ENCODE data around the gene ACAT1. TPM values are rescaled to one million over a fixed set of nuclear protein-coding genes. Genes with fewer than 3 reads are reported as not detected.
"Not testable (repeated sequence)": the region's sequence is repeated elsewhere in the genome, so short reads cannot be mapped to it uniquely, and the experiment has no call there.

Gene ACAT1
- total RNA-seq, 1 experiment from 2014 or later, result 31.4 TPM

GRCh38 chr11:108117746-108118371 is 3.5 kb upstream of the ACAT1 start:
- TF ChIP-seq, protein P1, sequence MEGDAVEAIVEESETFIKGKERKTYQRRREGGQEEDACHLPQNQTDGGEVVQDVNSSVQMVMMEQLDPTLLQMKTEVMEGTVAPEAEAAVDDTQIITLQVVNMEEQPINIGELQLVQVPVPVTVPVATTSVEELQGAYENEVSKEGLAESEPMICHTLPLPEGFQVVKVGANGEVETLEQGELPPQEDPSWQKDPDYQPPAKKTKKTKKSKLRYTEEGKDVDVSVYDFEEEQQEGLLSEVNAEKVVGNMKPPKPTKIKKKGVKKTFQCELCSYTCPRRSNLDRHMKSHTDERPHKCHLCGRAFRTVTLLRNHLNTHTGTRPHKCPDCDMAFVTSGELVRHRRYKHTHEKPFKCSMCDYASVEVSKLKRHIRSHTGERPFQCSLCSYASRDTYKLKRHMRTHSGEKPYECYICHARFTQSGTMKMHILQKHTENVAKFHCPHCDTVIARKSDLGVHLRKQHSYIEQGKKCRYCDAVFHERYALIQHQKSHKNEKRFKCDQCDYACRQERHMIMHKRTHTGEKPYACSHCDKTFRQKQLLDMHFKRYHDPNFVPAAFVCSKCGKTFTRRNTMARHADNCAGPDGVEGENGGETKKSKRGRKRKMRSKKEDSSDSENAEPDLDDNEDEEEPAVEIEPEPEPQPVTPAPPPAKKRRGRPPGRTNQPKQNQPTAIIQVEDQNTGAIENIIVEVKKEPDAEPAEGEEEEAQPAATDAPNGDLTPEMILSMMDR (IDR thresholded peaks at IDR 0.05), result peak; percentile 33; the same call in 1 of the 2 replicates
- no peak for TF ChIP-seq ETV6 (CRISPR knock-in tag; IDR thresholded peaks at IDR 0.05)
- Mint-ChIP-seq H3K36me3 (no peaks in the 10 kb centered on the region), H3K9me3 (no peaks in the 10 kb centered on the region), H3K4me1 (peaks cover 20% of the 10 kb centered on the region), H3K4me3 (no peak overlapping the region), H3K27ac (no peak overlapping the region), H3K27me3 (ENCODE audit: low read depth) (peaks cover 12% of the 10 kb centered on the region)
- DNase-seq (ENCODE audit: low spot score) (no peak), ATAC-seq (no peak)
- ChIA-PET CTCF (interaction anchor here (0.5 to 1.9 kb wide), 14 partner anchors 9 to 825 kb away, joined by 3 to 8 read pairs (median 4); partner anchors contain the start of gene DDX10), POLR2A (interaction anchor here (1.0 kb wide), 1 partner anchor 349 kb away, joined by 3 read pairs; the partner anchor contains the start of gene C11orf65)

GRCh38 chr11:108120936-108121273 is 462 bp upstream of the ACAT1 start:
- DNase-seq (ENCODE audit: low spot score); H3K9me3 Mint-ChIP-seq; H3K36me3 Mint-ChIP-seq; ATAC-seq; POLR2A ChIA-PET: not testable (repeated sequence)
- Mint-ChIP-seq H3K27me3 (ENCODE audit: low read depth) (peaks cover 16% of the 10 kb centered on the region), H3K27ac (0 out of 2 replicates have a peak overlapping the region, but pooled peaks have one; percentile 54), H3K4me1 (peaks cover 18% of the 10 kb centered on the region), H3K4me3 (peak overlapping the region; percentile 60)
- CTCF ChIA-PET, result interaction anchor here (1.0 to 1.9 kb wide), 2 partner anchors 112 to 121 kb away, joined by 4 to 6 read pairs; partner anchors contain the start of gene CUL5

GRCh38 chr11:108122166-108122628 is 830 bp downstream of the ACAT1 start:
- peaks cover 16% of the 10 kb centered on the region for H3K27me3 Mint-ChIP-seq (ENCODE audit: low read depth)
- CTCF ChIA-PET, result interaction anchor here (1.0 to 1.9 kb wide), 5 partner anchors 14 to 544 kb away, joined by 3 to 6 read pairs (median 4); partner anchors contain the start of gene CUL5
- H3K4me3 Mint-ChIP-seq, result peak overlapping the region; percentile 91
- POLR2A ChIA-PET, result interaction anchor here (1.2 kb wide), 1 partner anchor 8 kb away, joined by 3 read pairs; no protein-coding TSS in a partner anchor
- no peak for ATAC-seq
- no peaks in the 10 kb centered on the region for H3K9me3 Mint-ChIP-seq
- no peak overlapping the region for H3K27ac Mint-ChIP-seq
- no peak for DNase-seq (ENCODE audit: low spot score)
- TF ChIP-seq JAZF1 (CRISPR knock-in tag; IDR thresholded peaks at IDR 0.05) (no peak), E2F5 (CRISPR knock-in tag; IDR thresholded peaks at IDR 0.05) (no peak), OVOL2 (CRISPR knock-in tag; IDR thresholded peaks at IDR 0.05; ENCODE audit: borderline replicate concordance) (no peak)
- TF ChIP-seq, protein P2, sequence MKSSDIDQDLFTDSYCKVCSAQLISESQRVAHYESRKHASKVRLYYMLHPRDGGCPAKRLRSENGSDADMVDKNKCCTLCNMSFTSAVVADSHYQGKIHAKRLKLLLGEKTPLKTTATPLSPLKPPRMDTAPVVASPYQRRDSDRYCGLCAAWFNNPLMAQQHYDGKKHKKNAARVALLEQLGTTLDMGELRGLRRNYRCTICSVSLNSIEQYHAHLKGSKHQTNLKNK (CRISPR knock-in tag; IDR thresholded peaks at IDR 0.05), result no peak
- H3K4me1 Mint-ChIP-seq, result peaks cover 15% of the 10 kb centered on the region
- no peaks in the 10 kb centered on the region for H3K36me3 Mint-ChIP-seq

DNA sequence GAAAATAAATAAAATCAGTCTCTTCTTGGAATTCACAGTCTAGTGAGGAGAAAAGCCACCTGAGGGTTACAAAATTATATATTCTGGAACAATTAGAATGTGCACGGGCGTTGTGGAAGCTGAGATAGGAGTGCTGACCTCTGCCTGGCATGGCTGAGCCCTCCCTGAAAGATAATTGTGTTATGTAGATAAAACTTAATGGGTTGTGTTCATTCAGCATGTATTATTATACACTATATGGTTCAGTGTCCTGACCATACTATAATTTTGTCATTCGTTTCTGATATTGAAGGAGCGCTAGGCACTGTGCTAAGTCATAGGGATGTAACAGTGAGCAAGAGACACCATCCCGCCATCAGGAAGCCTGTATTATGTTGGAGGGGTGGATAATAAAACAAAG is 3.7 kb downstream of the ACAT1 start:
- ChIA-PET POLR2A (no interaction called here), CTCF (no interaction called here)
- Mint-ChIP-seq H3K9me3 (no peaks in the 10 kb centered on the region), H3K4me3 (no peak overlapping the region), H3K27ac (no peak overlapping the region), H3K27me3 (ENCODE audit: low read depth) (peaks cover 16% of the 10 kb centered on the region), H3K36me3 (no peaks in the 10 kb centered on the region), H3K4me1 (peaks cover 15% of the 10 kb centered on the region)
- DNase-seq (ENCODE audit: low spot score), result no peak
- no peak for ATAC-seq
- TF ChIP-seq CDX4 (CRISPR knock-in tag; IDR thresholded peaks at IDR 0.05; ENCODE audit: borderline replicate concordance) (no peak), ZNF512 (CRISPR knock-in tag; IDR thresholded peaks at IDR 0.05; ENCODE audit: borderline replicate concordance) (no peak), E2F1 (CRISPR knock-in tag; IDR thresholded peaks at IDR 0.05) (no peak), ZNF219 (CRISPR knock-in tag; IDR thresholded peaks at IDR 0.05; ENCODE audit: borderline replicate concordance) (no peak), ZNF416 (CRISPR knock-in tag; IDR thresholded peaks at IDR 0.05) (no peak), OVOL2 (CRISPR knock-in tag; IDR thresholded peaks at IDR 0.05; ENCODE audit: borderline replicate concordance) (no peak), ETV6 (CRISPR knock-in tag; IDR thresholded peaks at IDR 0.05) (no peak), MYBL2 (CRISPR knock-in tag; IDR thresholded peaks at IDR 0.05) (no peak), KAT7 (CRISPR knock-in tag; IDR thresholded peaks at IDR 0.05; ENCODE audit: borderline replicate concordance) (no peak)
- TF ChIP-seq, protein P3, sequence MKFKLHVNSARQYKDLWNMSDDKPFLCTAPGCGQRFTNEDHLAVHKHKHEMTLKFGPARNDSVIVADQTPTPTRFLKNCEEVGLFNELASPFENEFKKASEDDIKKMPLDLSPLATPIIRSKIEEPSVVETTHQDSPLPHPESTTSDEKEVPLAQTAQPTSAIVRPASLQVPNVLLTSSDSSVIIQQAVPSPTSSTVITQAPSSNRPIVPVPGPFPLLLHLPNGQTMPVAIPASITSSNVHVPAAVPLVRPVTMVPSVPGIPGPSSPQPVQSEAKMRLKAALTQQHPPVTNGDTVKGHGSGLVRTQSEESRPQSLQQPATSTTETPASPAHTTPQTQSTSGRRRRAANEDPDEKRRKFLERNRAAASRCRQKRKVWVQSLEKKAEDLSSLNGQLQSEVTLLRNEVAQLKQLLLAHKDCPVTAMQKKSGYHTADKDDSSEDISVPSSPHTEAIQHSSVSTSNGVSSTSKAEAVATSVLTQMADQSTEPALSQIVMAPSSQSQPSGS (CRISPR knock-in tag; IDR thresholded peaks at IDR 0.05; ENCODE audit: borderline replicate concordance, low read depth), result no peak
- TF ChIP-seq, protein P1 (IDR thresholded peaks at IDR 0.05), result no peak
